Measurements from ENCODE around the gene CDH23.

- TF ChIP-seq, protein P1, sequence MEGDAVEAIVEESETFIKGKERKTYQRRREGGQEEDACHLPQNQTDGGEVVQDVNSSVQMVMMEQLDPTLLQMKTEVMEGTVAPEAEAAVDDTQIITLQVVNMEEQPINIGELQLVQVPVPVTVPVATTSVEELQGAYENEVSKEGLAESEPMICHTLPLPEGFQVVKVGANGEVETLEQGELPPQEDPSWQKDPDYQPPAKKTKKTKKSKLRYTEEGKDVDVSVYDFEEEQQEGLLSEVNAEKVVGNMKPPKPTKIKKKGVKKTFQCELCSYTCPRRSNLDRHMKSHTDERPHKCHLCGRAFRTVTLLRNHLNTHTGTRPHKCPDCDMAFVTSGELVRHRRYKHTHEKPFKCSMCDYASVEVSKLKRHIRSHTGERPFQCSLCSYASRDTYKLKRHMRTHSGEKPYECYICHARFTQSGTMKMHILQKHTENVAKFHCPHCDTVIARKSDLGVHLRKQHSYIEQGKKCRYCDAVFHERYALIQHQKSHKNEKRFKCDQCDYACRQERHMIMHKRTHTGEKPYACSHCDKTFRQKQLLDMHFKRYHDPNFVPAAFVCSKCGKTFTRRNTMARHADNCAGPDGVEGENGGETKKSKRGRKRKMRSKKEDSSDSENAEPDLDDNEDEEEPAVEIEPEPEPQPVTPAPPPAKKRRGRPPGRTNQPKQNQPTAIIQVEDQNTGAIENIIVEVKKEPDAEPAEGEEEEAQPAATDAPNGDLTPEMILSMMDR (IDR thresholded peaks at IDR 0.05) = no peak
- TF ChIP-seq POLR2A (IDR thresholded peaks at IDR 0.05) (no peak), POLR2AphosphoS5 (IDR thresholded peaks at IDR 0.05) (no peak)
Observed at GRCh38 chr10:71769279-71769823, 372.6 kb downstream of the CDH23 start.
